HG02970 (cell line): ENCODE results near the gene TRIP12.
"Not testable (repeated sequence)": the region's sequence is repeated elsewhere in the genome, so short reads cannot be mapped to it uniquely, and the experiment has no call there.

ENCODE experiments used
- ATAC-seq: cut with Tn5 transposase; IDR thresholded peaks from one replicate; pipeline ENCODE4 v1.9.1; 2021; ENCODE audit warnings: mild to moderate bottlenecking, moderate library complexity, moderate number of reproducible peaks; ENCODE audit not compliant: unreplicated experiment, low FRiP score

Gene TRIP12

DNA sequence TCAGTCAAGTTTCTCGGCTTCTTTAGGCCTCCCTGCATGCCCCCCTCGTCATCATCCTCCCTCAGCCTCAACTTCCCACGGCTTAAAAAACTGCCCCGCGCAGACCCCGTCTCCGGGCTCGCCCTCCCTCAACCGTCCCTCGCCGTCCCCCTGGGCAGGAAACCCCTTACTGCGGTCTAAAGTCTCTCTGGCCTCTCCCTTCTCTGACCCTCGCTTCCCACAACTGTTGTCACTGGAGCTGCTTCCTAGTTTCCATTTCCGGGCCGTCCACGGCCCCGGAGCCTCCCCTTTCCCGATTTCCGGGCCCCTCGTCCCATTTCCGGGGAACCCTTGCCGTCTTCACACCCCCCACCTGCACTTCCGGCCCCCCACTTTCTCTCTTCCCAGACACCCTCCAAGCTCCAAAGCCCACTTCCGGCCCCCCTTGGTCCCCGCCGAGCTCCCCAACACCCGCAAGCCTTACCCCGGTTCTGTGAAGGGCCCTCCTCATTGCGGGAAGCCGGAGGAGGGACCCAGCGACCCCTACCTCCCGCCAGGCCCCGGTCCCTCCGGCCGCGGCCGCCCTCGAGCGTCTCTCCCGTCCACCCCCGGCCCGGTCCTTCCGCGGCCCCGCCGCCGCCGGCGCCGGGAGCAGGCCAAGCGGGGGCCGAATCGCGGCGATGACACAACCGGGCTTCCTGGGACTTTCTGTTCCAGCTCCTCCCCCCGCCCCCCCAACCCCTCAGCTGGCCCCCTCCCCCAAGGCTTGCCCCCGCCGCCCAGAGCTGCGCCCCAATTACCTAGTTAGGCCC is 513 bp downstream of the TRIP12 start:
- ATAC-seq = peak; percentile 19

DNA sequence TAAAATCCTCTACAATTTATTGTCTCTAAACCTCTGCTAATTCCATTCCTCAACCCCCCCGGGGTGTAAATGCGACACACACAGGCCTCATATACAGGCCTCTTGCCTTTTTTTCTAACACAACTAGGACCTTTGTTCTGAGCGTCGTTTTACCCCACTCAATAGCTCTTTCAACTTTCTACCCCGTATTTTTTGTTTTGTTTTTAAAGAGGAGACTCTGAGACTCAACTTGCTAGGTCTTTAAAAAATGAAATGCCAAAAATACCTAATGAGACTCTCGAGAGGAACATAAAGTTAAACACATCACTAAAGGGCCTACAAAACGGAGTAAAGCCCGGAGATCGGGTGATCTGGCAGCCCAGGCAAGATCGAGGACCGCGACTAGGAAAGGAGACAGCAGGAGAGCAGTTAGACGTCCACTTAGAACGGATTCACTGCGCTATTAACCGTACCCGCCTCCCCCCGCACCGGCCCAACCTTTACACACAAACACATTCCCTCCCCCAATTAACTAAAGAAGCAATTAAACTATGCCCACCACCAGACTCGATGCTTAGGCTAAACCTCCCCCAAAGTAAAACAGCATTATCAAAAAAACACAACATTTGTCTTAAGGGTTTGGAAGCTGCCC is 1.7 kb downstream of the TRIP12 start:
- ATAC-seq = no peak

DNA sequence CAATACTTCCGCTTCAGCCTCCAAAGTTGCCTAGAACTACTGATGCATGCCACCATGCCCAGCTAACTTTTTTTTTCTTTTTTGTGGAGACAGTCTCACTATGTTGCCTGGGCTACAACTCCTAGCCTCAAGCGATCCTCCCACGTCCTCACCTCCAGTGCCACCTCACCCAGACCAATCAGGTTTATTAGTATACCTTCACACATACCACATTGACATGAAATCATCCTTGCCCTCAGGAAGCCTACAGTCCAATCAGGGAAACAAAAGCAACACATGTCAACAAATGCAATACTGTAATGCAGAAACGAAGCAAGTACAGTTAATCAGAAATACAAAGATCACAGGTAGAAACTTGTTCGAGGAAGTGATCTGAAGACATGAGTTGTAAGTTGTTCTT is 4.0 kb downstream of the TRIP12 start:
- ATAC-seq = no peak

DNA sequence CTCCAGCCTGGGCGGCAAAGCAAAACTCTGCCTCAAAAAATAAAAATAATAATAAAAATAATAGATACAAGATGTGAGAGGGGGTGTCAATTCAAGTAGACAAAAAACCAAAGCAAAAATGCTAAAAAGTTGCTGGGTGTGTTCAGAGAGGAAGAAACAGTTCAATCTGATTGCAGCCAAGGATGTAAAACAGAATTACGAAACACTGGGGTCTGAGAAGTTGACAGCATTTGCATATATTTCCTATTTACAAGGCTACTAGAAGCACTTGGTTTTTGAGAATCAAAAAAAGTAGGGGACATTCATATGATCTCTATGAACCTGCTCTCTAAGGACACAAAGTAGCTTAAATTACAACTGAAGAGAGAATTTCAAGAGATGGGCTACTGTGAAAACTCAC is 7.6 kb downstream of the TRIP12 start:
- ATAC-seq = no peak

DNA sequence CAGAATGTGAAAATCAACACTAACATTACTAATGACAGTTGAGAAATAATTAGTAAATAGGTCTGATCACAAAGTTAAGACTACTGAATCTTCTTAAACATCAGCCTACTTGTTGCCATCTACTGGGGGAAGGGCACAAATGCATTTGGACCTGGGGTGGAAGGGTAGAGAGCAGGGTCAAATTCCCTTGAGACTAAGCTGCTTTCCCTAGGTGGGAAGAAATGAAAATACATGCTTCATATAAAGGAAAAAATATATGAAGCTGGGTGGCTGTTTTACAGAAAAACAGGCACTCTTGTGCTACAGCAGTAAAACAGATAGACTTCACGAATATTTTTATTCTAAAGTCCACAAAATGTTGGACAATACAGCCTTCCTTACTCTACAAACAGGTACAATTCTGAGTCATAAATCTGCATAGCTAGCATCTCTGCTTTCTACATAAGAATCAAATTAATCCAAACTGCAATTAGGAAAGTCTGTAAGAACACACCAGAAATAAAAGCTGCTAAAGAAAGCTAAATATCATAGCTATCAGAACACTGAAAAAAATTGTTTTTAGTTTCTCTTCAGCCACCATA is 10.9 kb downstream of the TRIP12 start:
- ATAC-seq = no peak

DNA sequence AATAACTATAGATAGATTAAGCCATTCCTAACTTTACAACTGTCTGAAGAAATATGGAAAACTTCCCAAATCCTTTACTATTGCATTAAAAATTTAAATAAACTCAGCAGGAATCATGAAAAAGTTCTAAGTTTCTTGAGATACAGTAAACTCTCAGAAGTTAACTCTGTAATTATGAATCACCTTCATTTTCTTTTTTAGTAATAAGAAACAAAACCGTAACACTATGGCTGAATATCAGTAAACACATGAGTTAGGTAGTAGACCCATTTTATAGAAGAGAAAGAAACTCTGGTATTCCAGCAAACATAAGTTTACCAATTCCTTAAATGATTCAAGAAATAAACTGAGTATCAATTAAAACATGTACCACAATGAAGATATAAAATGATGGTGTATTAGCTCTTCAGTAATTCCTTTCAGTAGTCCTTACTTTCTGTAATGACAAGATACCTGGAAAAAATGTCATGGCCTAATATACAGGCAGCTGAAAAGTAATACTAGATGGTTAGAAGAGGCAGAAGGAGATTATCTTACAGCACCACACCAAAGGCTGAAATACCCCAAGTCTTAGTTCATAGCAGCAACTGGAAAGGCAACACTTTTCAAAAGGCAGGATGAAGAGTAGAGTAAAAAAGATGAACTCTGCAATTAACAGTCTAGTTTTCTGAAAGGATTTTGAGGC is 11.5 kb downstream of the TRIP12 start:
- ATAC-seq = no peak

DNA sequence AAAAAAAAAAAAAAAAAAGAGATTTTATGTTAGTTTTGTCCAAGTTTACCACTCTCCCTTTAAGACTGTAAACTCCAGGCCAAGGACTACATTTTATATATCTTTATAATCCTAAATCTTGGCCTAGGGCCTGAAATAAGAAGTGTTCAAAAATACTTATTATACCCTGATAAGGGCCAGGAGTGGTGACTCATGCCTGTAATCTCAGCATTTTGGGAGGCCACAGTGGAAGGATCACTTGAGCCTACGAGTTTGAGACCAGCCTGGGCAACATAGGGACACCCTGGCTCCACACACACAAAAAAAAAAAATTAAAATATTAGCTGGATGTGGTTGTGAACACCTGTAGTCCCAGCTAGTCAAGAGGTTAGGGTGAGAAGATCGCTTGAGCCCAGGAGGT is 12.7 kb downstream of the TRIP12 start:
- no peak for ATAC-seq

DNA sequence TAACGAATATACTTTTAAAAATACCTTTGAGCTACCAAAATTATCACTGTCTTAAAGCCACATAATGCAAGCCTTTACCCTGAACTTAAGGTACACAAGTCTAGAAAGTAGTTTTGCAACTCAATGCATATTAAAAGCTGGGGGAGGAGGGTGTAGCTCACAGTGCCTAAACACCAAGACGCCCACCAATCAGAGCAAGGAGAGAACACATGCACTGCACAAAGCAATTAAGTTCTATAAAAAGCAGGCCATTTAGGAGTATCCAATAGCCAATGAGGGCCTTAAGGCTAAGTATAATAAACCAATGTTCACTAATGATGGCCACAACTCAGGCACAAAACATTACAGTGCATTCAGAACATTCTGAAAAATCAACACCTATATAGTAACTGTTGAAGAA is 16.2 kb downstream of the TRIP12 start:
- no peak for ATAC-seq

DNA sequence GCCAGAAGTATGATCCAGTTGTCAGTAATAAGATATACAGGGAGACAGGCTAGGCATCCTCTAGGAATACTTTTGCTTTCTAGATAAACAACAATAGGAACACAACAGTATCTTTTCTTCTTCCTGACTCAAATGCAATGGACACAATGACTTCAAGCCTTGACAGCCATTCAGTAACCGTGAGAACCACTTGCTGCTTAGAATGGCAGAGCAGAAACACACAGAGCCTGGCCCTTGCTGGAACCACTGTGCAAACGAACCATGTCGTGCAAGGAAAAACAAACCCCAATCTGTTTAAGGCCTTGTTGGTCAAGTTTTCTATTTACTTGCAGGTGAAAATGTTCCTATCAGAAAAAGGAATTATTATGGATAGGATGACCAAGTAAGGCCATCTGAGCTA is 18.8 kb downstream of the TRIP12 start:
- ATAC-seq = no peak

DNA sequence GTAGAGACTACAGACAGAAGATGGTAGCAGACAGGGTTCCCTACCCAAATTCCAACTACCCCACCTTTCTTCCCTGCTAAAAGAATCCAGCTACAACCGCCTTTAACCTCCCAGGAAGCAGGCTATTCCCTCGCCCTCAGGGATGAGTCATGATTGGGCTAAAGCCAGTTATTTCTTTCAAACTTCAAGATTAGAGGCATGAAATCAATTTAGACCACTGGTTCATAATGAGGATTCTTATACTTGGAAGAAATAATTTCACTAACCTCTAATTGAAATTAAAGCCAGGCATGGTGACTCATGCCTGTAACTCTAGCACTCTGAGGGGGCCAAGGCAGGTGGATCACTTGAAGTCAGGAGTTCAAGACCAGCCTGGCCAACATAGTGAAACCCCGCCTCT is 20.0 kb downstream of the TRIP12 start:
- ATAC-seq = no peak

DNA sequence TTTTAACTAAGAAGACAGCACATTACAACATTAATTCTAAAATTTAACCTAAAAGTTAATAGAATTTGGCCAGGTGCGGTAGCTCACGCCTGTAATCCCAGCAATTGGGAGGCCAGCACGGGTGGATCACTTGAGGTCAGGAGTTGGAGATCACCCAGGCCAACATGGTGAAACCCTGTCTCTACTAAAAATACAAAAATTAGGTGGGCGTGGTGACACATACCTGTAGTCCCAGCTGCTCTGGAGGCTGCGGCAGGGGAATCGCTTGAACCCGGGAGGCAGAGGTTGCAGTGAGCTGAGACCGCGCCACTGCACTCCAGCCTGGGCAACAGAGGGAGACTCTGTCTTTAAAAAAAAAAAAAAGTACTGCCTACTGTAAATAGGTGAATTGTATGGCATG is 21.3 kb downstream of the TRIP12 start:
- not testable (repeated sequence) for ATAC-seq

DNA sequence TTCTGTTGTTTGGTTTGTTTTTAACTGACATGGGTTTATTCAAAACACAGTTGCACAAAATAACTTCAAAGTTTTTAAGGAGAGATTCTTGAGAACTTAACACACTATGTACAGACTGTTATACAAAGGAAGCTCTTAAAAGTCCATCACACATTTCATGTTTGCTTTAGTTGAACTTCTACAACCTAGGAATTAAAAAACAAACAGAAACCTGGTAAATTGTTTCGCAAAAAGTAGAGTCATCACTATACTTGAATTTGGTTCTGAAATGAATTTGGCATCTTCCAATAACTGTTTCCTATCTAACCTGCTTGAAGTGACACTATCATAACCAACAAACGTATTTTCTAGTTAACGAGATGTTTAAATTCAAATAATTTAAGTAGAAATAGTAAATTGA is 21.8 kb downstream of the TRIP12 start:
- no peak for ATAC-seq

DNA sequence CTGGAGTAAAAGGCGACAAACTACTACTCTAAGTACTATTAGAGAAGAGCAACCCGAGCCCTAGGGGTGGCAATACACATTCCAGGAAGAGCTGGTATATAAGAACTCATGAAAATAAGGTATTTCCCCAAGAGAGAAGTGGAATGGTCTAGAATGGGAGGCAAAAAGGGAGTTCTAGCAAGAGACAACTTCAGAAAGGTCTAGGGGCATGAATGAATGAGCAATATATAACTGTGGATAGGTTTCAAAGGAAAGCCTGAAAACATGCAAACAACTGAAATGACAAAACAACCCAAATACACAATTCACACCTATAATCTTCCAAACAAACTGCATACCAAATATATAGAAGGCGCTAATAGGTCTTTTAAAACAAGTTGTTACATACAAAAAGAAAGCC is 22.2 kb downstream of the TRIP12 start:
- no peak for ATAC-seq

DNA sequence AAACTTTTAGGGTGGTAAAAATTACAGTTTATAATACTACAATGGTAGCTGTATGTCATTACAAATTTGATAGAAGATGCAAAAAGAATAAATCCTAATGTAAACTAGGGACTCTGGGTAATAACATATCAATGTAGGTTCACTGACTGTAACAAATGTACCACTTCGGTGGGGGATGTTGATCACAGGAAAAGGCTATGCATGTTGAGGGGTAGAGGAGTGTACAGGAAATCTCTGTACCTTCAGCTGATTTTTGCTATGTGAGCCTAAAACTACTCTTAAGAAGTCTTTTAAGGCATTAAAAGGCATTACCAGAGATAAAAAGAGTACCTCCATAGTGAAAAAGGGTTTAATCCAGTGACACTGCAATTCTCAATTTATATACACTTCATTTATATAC is 25.0 kb downstream of the TRIP12 start:
- no peak for ATAC-seq

DNA sequence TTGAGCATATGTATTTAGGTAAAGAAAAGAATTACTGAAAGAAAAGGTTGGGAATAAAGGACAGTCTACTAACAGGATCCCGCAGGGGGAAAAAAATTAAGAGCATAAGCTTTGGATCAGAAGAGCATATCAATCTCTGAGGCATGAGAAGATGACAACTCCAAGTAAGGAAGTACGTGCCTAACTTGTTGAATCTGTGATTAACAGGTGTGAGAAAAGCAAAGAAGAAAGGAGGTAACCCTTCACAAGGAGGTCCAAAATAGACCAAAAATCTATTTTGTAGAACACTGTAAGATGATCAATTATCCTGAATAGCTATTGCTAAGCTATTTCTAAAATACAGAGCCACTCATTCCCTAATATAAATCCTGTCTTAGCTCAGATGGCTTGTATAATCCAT is 32.8 kb downstream of the TRIP12 start:
- ATAC-seq = no peak

DNA sequence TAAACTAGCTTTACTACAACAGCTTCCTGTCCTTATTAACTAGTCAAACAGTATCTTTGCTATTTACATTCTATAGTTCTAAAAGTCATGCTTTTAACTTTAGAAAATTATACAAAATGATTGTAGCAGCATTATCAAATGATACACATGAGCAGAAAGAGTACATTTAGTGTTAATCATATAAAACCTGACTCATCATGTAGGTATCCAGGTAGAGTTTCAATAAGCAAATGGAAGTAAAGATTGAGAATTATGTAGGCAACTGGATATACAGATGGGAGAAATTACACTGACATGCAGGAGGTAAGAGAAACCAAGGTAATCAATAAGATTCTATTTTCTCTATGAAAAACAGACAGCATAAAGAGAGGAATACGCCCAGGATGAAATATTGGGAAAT is 33.8 kb downstream of the TRIP12 start:
- no peak for ATAC-seq

DNA sequence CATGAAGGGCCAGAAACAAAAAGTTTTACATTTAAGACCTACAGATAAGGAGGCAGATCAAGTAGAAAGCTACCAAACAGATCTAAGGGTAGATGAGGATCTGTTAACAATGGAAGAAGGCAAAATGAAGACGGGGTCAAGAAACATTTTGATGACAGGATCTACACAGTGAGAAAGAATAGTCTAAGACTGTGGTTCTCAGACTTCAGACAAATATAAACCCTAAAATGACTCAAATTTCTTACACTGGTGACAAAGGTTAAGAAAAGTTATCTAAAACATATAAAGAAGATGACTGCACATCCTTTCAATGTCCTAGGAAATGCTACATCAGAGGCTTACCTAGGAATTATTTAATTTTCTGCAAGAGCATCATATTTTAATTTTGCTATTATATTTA is 34.4 kb downstream of the TRIP12 start:
- ATAC-seq = no peak

DNA sequence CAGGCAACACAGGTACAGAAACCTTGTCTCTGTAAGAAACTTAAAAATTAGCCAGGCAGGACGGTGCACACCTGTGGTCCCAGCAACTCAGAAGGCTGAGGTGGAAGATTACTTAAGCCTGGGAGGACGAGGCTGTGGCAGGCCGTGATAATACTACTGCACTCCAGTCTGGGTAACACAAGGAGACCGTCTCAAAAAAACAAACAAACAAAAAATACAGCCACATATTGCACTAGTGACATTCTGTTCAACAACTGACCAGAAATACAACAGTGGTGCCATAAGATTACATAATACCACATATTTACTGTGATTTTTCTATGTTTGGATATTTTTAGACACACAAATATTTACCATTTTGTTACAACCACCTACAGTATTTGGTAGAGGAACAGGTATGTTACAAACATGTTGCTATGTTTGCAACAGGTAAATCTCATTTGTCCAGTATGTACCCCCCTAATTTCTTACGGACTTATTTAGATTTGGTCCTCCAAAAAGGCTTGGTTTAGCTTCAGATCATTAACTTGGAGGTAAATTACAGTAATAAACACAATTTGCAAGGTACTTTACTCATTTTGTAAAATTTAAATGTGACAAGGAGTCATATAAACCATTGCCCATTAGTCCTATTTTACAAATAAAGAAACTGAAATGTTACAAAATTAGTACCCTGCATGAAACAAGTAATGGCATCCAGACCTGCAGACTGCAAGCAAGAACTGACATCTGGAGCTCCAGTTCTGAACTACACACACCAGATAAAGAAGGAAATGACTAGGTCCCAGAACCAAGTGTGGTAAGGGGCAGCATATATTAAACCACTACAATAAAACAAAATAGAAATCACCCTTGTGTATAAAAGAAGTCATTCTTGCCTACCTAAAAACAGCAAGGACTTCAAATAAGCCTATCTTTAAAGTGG is 36.8 kb downstream of the TRIP12 start:
- ATAC-seq = no peak

DNA sequence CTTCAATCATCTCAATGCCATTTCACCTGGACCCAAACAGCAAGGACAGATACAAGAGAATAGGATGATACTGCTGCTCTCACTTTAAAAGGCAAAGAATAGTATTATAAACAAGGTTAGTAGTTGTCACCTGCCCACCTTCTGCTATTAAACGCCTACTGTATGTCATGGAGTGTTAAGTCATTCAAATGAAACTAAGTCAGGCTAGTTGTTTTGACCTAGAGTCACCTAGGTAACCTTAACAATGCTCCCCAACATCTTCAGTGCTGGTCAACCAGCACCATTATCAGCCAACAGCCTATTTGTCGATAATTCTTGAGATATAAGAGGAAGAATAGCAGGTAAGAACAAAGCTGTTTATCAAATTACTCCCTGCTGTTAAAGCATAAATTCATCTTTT is 39.2 kb downstream of the TRIP12 start:
- no peak for ATAC-seq

DNA sequence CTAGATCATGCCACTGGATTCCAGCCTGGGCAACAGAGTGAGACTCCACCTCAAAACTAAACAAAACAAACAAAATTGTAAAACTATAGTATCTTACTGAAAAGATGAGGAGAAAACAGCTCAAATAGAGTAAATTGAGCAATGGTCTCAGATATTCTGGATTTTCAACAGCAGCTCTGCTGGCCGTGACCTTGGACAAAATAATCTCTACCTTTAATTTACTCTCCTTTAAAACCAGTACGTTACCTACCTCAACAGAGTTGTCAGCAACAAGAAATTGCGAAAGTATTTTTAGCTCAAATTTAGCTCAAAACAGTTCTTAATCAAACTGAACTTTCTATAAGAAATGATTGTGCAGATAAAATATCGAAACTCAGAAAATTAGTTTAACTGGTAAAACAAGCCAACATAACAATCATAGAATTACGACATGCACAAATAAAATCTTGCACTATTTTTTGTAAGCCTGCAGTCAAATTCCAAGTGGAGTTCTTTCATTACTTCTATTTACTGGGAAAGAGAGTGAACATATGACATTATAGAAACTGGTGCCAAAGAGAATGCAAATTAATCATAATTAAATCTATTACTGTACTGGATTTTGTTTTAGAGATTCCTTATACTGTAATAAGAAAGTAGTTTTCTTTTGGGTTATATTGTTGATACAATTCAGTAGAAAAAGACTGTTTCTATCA is 40.8 kb downstream of the TRIP12 start:
- ATAC-seq = no peak
